Large intestine (tissue), 3 donors: ENCODE results near the gene RET. TPM values are rescaled to one million over a fixed set of nuclear protein-coding genes. Genes with fewer than 3 reads are reported as not detected.

Source experiments
- DNase-seq, 2 donors: peaks; one replicate each; pipeline versions ENCODE4 v3.0.0 to v3.0.0-alpha.2; 2013
- H3K27ac ChIP-seq: one replicate; pipeline ENCODE4 v1.5.1; 2013; ENCODE audit warnings: low read length
- H3K27me3 ChIP-seq: 2 replicates; pipeline ENCODE4 v1.6.1; 2013; ENCODE audit warnings: low read length; ENCODE audit not compliant: control insufficient read depth, insufficient read depth
- H3K36me3 ChIP-seq: 2 replicates; pipeline ENCODE4 v1.6.1; 2013; ENCODE audit warnings: low read length; ENCODE audit not compliant: control insufficient read depth, insufficient read depth
- H3K4me1 ChIP-seq: one replicate; pipeline ENCODE4 v1.6.1; 2013; ENCODE audit warnings: low read length; ENCODE audit not compliant: control insufficient read depth, insufficient read depth
- H3K4me3 ChIP-seq: one replicate; pipeline ENCODE4 v1.5.1; 2013; ENCODE audit warnings: low read length
- H3K9me3 ChIP-seq: one replicate; pipeline ENCODE4 v1.6.1; 2013; ENCODE audit warnings: mild to moderate bottlenecking, low read depth, low read length, moderate library complexity; ENCODE audit not compliant: control insufficient read depth
- WGBS: methylation state at CpG from one replicate; pipeline ENCODE4 v1.1.5; 2013; ENCODE audit warnings: low lambda C conversion rate; ENCODE audit not compliant: insufficient coverage; 5-methylcytosine and 5-hydroxymethylcytosine counted together
- polyA plus RNA-seq: library from polyadenylated mRNA; unstranded; fragments of 120-200 nt; gene quantifications from one replicate; pipeline ENCODE4 v1.2.1, GENCODE V29; 2013

RET gene
- polyA plus RNA-seq, 1 donor: 20.1 TPM

DNA sequence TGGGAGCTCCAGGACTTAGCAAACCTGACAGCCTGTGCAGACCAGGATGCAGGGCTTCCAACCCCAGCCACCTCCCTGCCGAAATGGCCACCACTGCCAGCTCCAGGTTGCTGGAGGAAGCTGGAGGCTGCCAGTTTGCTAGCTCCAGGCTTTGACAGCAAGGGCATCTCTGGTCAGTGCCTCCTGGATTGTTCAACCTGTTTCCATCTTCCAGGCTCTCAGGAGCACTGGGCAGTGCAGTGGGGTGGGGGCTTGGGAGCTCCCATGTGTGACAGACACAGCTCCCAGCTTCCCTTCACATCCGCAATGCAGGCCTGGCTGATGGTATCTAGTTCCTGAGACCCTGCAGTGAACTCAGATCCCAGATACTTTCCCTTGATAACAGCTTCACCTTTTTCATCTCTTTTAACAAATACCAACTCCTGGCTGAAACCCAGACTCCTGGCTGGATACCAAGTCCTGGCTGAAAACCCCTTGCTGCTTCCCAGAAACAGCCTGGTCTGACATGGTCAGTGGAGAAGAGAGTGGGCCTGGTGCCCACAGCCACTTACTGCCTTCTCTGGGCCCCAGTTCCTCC, 20.8 kb upstream of the RET start:
- H3K9me3 ChIP-seq: no peaks in the 10 kb centered on the region
- H3K36me3 ChIP-seq: no peaks in the 10 kb centered on the region
- DNase-seq: no peak
- H3K4me3 ChIP-seq: no peak overlapping the region
- H3K4me1 ChIP-seq: no peaks in the 10 kb centered on the region
- H3K27me3 ChIP-seq: no peaks in the 10 kb centered on the region
- H3K27ac ChIP-seq: no peak overlapping the region
- WGBS: no CpG with 5 or more reads among the region's 2 CpGs

DNA sequence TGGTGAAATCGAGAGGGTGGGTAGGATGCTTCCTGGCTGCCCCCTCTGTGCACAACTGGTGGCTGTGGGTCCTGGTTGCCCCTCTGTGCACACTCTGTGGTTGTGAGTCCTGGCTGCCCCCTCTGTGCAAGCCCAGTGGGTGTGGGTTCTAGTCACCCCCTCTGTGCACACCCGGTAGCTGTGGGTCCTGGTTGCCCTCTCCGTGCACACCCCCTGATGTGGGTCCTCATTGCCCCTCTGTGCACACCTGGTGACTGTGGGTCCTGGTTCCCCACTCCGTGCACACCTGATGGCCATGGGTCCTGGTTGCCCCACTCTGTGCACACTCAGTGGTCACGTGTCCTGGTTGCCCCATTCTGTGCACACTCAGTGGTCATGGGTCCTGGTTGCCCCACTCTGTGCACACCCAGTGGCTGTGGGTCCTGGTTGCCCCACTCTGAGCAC, 20.3 kb upstream of the RET start:
- H3K4me1 ChIP-seq: no peaks in the 10 kb centered on the region
- H3K4me3 ChIP-seq: no peak overlapping the region
- no CpG with 5 or more reads among the region's 5 CpGs for WGBS
- H3K27ac ChIP-seq: no peak overlapping the region
- H3K27me3 ChIP-seq: no peaks in the 10 kb centered on the region
- no peaks in the 10 kb centered on the region for H3K9me3 ChIP-seq
- no peak for DNase-seq
- no peaks in the 10 kb centered on the region for H3K36me3 ChIP-seq

DNA sequence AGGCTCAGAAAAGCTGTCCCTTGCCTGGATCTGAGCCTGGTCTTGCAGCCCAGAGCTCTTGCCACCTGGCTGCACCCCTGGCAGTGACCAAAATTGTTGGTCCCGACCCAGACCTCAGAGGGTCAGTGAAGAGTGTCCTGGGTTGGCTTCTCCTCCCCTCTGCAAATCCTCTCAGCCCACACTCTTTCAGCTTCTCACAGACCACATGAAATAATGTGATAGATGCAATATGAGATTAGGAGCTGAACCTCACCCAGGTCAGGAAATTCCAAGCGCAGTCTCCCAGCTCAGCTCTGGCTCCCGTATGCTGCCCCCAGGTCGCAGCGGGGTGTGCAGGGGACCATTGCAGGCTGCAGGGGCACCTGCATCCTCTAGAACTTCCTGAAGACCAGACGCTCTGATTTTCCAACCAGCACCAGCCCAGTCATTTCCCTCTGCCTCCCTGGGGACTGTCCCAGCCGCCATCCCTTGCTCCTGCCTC, 19.6 kb upstream of the RET start:
- no CpG with 5 or more reads among the region's 7 CpGs for WGBS

DNA sequence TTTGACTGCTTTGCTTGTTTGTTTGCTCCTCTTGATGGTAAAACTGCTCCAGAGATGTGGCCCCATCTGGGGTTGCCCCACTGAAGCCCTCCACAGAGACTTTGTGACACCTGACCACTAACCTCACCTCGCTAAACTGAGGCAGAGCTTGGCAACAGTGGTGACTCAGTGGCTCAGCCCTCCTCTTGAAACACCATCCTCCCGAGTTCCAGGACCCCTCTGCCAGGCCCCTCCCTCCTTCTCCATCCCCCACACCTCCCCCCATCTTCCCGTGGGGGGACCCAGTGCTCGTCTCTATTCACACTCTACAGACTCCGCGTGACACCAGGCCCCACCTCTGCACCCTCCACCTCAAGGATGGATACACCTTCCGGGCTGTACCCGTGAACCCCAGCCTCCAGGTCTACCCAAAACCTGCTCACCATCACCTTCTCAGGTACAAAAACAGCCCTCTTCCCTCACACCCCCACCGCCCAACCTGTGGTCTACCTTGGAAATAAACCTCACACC, 19.0 kb upstream of the RET start:
- no peak for DNase-seq
- H3K9me3 ChIP-seq: no peaks in the 10 kb centered on the region
- H3K27me3 ChIP-seq: no peaks in the 10 kb centered on the region
- no peaks in the 10 kb centered on the region for H3K36me3 ChIP-seq
- no peaks in the 10 kb centered on the region for H3K4me1 ChIP-seq
- no peak overlapping the region for H3K27ac ChIP-seq
- no peak overlapping the region for H3K4me3 ChIP-seq
- 100% methylated on average over 2 of the region's 9 CpGs for WGBS

More for the DNA sequence above, 19.6 kb upstream of the RET start:
- H3K4me1 ChIP-seq: no peaks in the 10 kb centered on the region
- no peaks in the 10 kb centered on the region for H3K36me3 ChIP-seq
- DNase-seq: no peak
- H3K27ac ChIP-seq: no peak overlapping the region
- H3K9me3 ChIP-seq: no peaks in the 10 kb centered on the region
- no peaks in the 10 kb centered on the region for H3K27me3 ChIP-seq
- H3K4me3 ChIP-seq: no peak overlapping the region

DNA sequence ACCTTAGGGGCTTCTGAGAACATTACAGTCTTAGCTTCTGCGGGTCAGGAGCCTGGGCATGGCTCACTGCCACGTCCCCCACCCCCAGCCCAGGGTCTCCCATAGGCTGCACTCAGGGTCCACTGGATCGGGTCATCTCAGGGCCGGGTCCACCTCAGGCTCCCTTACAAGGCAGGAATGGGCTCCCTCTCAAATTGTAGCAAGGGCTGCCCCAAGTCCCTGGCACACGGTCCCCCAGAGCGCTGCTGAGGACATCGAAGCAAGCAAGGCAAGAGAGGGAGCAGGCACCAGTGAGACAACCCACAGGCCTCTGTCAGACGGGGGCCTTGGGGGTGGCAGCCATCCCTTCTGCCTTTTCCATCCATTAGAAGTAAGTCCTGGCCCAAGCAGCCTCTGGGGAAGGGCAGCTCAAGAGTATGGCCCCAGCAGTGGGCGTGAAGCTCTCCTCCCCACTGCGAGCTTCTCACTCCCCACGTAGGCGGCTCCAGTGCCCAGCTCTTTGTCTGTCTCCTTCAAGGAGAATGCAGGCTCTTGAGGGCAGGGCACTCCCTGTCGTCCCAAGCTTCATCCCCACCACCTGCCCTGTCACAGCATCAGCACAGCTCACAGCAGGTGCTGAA, 18.0 kb upstream of the RET start:
- Histone ChIP-seq H3K4me1 (no peaks in the 10 kb centered on the region), H3K27ac (no peak overlapping the region), H3K4me3 (no peak overlapping the region), H3K27me3 (no peaks in the 10 kb centered on the region), H3K9me3 (no peaks in the 10 kb centered on the region), H3K36me3 (no peaks in the 10 kb centered on the region)
- WGBS: no CpG with 5 or more reads among the region's 13 CpGs
- no peak for DNase-seq

DNA sequence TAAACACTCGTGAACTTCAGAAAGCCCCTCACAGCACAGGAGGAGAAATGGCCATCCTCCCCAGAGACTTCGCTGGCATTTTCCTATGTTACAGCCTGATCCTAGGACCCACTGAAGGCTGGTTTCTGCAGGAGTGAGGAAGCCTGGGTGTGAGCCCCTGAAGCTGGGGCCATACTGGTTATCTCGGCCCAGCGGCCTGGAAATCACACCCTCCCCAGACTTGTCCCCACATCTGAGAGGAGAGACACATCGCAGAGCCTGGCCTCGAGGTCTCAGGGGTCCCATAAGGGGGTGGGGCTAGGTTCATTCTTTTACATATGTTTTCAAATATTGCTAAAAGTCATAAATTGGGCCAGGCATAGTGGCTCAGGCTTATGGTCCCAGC, 17.5 kb upstream of the RET start:
- Histone ChIP-seq H3K27ac (no peak overlapping the region), H3K4me1 (no peaks in the 10 kb centered on the region), H3K27me3 (no peaks in the 10 kb centered on the region), H3K36me3 (no peaks in the 10 kb centered on the region), H3K9me3 (no peaks in the 10 kb centered on the region), H3K4me3 (no peak overlapping the region)
- no CpG with 5 or more reads among the region's 6 CpGs for whole genome bisulfite sequencing
- DNase-seq: no peak

DNA sequence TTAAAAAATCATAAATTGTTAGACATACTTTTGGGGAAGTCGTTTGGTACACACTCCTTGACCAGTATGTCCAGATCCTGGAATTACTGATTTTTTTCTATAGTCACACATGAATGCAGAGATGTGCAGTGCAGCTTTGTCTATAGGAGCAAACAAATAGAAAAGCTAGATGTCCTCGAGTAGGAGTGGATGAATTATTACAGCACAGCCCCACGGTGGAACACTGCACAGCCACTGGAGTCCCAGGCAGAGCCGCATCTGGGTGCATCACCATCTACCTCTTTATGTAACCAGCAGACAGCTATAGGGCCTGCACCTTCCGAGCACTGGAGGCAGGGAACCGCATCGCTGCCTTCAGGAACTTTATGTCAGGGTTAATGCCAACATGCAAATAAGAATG, 17.0 kb upstream of the RET start:
- no peaks in the 10 kb centered on the region for H3K9me3 ChIP-seq
- no CpG with 5 or more reads among the region's 7 CpGs for WGBS
- no peaks in the 10 kb centered on the region for H3K27me3 ChIP-seq
- no peak for DNase-seq
- no peak overlapping the region for H3K4me3 ChIP-seq
- H3K27ac ChIP-seq: no peak overlapping the region
- no peaks in the 10 kb centered on the region for H3K4me1 ChIP-seq
- H3K36me3 ChIP-seq: no peaks in the 10 kb centered on the region

- Histone ChIP-seq H3K36me3 (no peaks in the 10 kb centered on the region), H3K9me3 (no peaks in the 10 kb centered on the region), H3K4me3 (no peak overlapping the region), H3K27me3 (no peaks in the 10 kb centered on the region), H3K27ac (no peak overlapping the region), H3K4me1 (no peaks in the 10 kb centered on the region)
- no CpG with 5 or more reads among the region's 6 CpGs for WGBS
- peak in 1 of 2 donors; percentile 46 for DNase-seq
Observed at GRCh38 chr10:43060291-43060690, 16.6 kb upstream of the RET start.

DNA sequence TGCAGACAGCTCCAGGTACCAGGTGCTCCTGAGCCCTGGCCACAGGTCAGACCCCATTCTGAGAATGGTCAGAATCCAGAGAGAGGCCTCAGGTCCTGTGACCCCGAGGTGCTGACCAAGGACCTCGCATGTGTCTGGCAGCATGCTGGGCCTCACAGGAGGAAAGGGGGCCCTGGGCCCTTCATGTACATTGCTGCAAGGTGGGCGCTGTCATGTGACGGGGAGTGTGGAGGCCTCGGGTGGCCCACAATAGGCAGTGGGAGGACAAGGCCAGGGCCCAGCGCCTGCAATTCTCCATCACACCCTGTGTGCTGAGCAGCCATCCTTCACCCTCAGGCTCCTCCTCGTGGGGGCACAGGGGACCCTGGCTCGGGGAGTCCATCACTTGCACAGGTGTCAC, 15.5 kb upstream of the RET start:
- Histone ChIP-seq H3K9me3 (no peaks in the 10 kb centered on the region), H3K4me1 (no peaks in the 10 kb centered on the region), H3K36me3 (no peaks in the 10 kb centered on the region), H3K4me3 (no peak overlapping the region), H3K27me3 (no peaks in the 10 kb centered on the region), H3K27ac (no peak overlapping the region)
- DNase-seq: no peak
- no CpG with 5 or more reads among the region's 8 CpGs for WGBS

DNA sequence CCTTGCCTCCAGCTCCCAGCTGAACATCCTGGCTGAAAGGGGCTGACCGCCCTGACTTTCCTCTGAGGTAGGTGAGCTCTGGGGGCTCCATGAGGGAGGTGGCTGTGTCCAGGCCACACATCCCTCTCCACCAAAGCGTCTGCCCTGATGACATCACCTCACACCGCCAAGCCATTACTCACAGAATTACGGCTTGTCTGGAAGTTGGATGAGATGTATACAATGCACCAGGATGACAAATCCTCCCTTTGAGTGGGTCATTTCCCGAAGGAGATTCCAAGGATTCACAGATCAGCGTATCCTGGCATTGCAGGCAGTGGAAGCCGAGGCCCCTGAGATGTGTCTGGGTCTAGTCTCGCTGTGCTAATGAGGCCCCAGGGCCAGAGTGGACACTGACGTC, 15.1 kb upstream of the RET start:
- Histone ChIP-seq H3K27me3 (no peaks in the 10 kb centered on the region), H3K4me1 (no peaks in the 10 kb centered on the region), H3K27ac (no peak overlapping the region), H3K4me3 (no peak overlapping the region), H3K36me3 (no peaks in the 10 kb centered on the region), H3K9me3 (no peaks in the 10 kb centered on the region)
- WGBS: no CpG with 5 or more reads among the region's 9 CpGs
- no peak for DNase-seq
